ENCODE results near the gene CEACAM18.

CEACAM18 gene

DNA sequence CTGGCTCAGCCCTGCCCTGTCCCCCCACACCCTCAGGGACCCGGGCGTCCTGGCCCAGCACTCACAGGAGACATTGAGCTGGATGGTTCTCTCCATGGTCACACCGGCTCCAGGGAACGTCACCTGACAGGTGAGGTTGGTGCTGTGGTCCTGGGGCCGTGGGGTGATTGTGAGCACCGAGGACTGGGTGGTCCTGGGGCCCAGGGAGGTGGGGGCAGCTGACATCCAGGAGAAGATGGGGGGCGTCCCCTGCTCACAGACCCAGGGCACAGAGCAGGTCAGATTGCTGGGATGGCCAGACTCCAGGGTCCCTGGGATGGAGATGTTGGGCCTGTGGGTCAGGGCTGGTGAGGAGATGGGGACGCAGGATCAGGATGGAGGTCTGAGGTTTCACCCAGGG is 52.3 kb downstream of the CEACAM18 start:
- POLR2A ChIA-PET (ENCODE audit: low non-redundant PET), result no interaction called here
- no peak for DNase-seq (ENCODE audit: low spot score)
- H3K27ac ChIP-seq, result no peak overlapping the region
- CTCF ChIA-PET, result no interaction called here
- TF ChIP-seq, protein P1, sequence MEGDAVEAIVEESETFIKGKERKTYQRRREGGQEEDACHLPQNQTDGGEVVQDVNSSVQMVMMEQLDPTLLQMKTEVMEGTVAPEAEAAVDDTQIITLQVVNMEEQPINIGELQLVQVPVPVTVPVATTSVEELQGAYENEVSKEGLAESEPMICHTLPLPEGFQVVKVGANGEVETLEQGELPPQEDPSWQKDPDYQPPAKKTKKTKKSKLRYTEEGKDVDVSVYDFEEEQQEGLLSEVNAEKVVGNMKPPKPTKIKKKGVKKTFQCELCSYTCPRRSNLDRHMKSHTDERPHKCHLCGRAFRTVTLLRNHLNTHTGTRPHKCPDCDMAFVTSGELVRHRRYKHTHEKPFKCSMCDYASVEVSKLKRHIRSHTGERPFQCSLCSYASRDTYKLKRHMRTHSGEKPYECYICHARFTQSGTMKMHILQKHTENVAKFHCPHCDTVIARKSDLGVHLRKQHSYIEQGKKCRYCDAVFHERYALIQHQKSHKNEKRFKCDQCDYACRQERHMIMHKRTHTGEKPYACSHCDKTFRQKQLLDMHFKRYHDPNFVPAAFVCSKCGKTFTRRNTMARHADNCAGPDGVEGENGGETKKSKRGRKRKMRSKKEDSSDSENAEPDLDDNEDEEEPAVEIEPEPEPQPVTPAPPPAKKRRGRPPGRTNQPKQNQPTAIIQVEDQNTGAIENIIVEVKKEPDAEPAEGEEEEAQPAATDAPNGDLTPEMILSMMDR (conservative IDR thresholded peaks at IDR 0.05; ENCODE audit: low read depth), result no peak

- ChIA-PET CTCF (interaction anchor here (0.7 kb wide), 1 partner anchor 479 kb away, joined by 4 read pairs; no protein-coding TSS in a partner anchor), POLR2A (ENCODE audit: low non-redundant PET) (no interaction called here)
- no peak for DNase-seq (ENCODE audit: low spot score)
- TF ChIP-seq, protein P1 (conservative IDR thresholded peaks at IDR 0.05; ENCODE audit: low read depth), result no peak
- H3K27ac ChIP-seq, result no peak within 1 kb of the TSS
Measured at GRCh38 chr19:51531349-51532315, 53.3 kb downstream of the CEACAM18 start, which contains the start of gene SIGLEC6. SIGLEC6 (minus strand) TSS chr19:51531670; CDS start chr19:51531648, 22 bp downstream.

DNA sequence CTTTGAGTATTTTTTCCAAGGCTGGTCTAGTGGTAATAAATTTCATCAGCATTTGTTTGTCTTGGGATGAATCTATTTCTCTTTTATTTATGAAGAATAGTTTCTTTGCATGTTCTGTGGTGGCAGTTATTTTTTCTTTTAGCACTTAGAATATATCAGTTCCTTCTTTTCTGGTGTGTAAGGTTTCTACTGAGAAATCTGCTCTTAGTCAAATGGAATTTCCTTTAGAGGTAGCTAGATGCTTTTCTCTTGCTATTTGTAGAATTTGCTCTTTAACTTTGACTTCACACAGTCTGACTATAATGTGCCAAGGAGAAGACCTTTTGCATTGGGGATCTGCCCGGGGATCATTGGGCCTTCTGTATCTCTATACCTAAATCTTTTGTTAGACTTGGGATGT is 57.2 kb downstream of the CEACAM18 start:
- DNase-seq (ENCODE audit: low spot score), result no peak
- no peak overlapping the region for H3K27ac ChIP-seq
- TF ChIP-seq, protein P1 (conservative IDR thresholded peaks at IDR 0.05; ENCODE audit: low read depth), result no peak
- CTCF ChIA-PET, result interaction anchor here (0.7 kb wide), 1 partner anchor 28 kb away, joined by 3 read pairs; no protein-coding TSS in a partner anchor
- POLR2A ChIA-PET (ENCODE audit: low non-redundant PET), result no interaction called here

DNA sequence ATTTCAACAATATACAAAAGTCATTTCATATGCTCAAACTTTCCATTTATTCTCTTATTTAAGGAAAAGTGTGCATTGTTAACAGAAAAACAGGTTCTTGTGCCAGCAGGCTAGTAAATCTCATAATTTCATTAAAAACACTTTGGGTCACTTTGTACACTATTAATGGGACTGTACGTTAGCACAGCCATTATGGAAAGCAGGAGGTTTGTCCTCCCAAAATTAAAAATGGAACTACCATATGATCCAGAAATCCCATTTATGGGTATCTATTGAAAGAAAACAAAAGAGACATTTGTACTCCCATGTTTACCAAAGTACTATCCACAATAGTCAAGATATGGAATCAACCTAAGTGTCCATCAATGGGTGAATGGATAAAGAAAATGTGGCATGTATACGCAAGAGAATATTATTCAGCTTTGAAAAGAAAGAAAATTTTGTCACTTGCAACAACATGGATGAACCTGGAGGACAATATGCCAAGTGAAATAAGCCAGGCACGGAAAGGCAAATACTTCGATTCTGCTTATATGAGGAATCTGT is 61.6 kb downstream of the CEACAM18 start:
- DNase-seq (ENCODE audit: low spot score), result no peak
- ChIA-PET POLR2A (ENCODE audit: low non-redundant PET) (no interaction called here), CTCF (interaction anchor here (0.6 kb wide), 1 partner anchor 86 kb away, joined by 3 read pairs; no protein-coding TSS in a partner anchor)
- TF ChIP-seq, protein P1 (conservative IDR thresholded peaks at IDR 0.05; ENCODE audit: low read depth), result no peak
- H3K27ac ChIP-seq, result no peak overlapping the region
